IPS-18c (cell line): ENCODE data around the gene RET.

Experiments
- H3K4me3 ChIP-seq: 2 replicates; pipeline ENCODE4 v1.7.0; 2013; ENCODE audit warnings: low read depth, mild to moderate bottlenecking, low read length, moderate library complexity; ENCODE audit not compliant: insufficient read depth
- H3K9me3 ChIP-seq: one replicate; pipeline ENCODE4 v1.6.1; 2013; ENCODE audit warnings: mild to moderate bottlenecking, low read length, moderate library complexity; ENCODE audit not compliant: control insufficient read depth, insufficient read depth

The RET gene

GRCh38 chr10:43056568-43057011, 20.3 kb upstream of the RET start:
- Histone ChIP-seq H3K9me3 (no peaks in the 10 kb centered on the region), H3K4me3 (no peak overlapping the region)

GRCh38 chr10:43057231-43057711, 19.6 kb upstream of the RET start:
- Histone ChIP-seq H3K4me3 (no peak overlapping the region), H3K9me3 (no peaks in the 10 kb centered on the region)

- Histone ChIP-seq H3K4me3 (no peak overlapping the region), H3K9me3 (no peaks in the 10 kb centered on the region)
Observed at GRCh38 chr10:43057831-43058340, 19.0 kb upstream of the RET start.

- H3K9me3 ChIP-seq = no peaks in the 10 kb centered on the region
- H3K4me3 ChIP-seq = no peak overlapping the region
Observed at GRCh38 chr10:43058716-43059335, 18.0 kb upstream of the RET start.

GRCh38 chr10:43059336-43059720, 17.5 kb upstream of the RET start:
- Histone ChIP-seq H3K4me3 (no peak overlapping the region), H3K9me3 (no peaks in the 10 kb centered on the region)

GRCh38 chr10:43059828-43060227, 17.0 kb upstream of the RET start:
- Histone ChIP-seq H3K9me3 (no peaks in the 10 kb centered on the region), H3K4me3 (no peak overlapping the region)

- Histone ChIP-seq H3K9me3 (no peaks in the 10 kb centered on the region), H3K4me3 (no peak overlapping the region)
Observed at GRCh38 chr10:43060291-43060690, 16.6 kb upstream of the RET start.

- no peak overlapping the region for H3K4me3 ChIP-seq
- H3K9me3 ChIP-seq = no peaks in the 10 kb centered on the region
Observed at GRCh38 chr10:43061331-43061730, 15.5 kb upstream of the RET start.

GRCh38 chr10:43061760-43062159, 15.1 kb upstream of the RET start:
- Histone ChIP-seq H3K9me3 (no peaks in the 10 kb centered on the region), H3K4me3 (no peak overlapping the region)

GRCh38 chr10:43062402-43063160, 14.3 kb upstream of the RET start:
- Histone ChIP-seq H3K4me3 (no peak overlapping the region), H3K9me3 (no peaks in the 10 kb centered on the region)

GRCh38 chr10:43064331-43065075, 12.4 kb upstream of the RET start:
- Histone ChIP-seq H3K4me3 (no peak overlapping the region), H3K9me3 (no peaks in the 10 kb centered on the region)

- Histone ChIP-seq H3K4me3 (no peak overlapping the region), H3K9me3 (no peaks in the 10 kb centered on the region)
Observed at GRCh38 chr10:43065234-43065633, 11.6 kb upstream of the RET start.

- H3K9me3 ChIP-seq = no peaks in the 10 kb centered on the region
- H3K4me3 ChIP-seq = no peak overlapping the region
Observed at GRCh38 chr10:43065761-43066160, 11.1 kb upstream of the RET start.

- Histone ChIP-seq H3K9me3 (no peaks in the 10 kb centered on the region), H3K4me3 (no peak overlapping the region)
Observed at GRCh38 chr10:43066481-43066880, 10.4 kb upstream of the RET start.

- Histone ChIP-seq H3K4me3 (no peak overlapping the region), H3K9me3 (no peaks in the 10 kb centered on the region)
Observed at GRCh38 chr10:43067391-43068135, 9.3 kb upstream of the RET start.

- Histone ChIP-seq H3K4me3 (no peak overlapping the region), H3K9me3 (no peaks in the 10 kb centered on the region)
Observed at GRCh38 chr10:43068136-43068395, 8.8 kb upstream of the RET start.

- H3K4me3 ChIP-seq = no peak overlapping the region
- no peaks in the 10 kb centered on the region for H3K9me3 ChIP-seq
Observed at GRCh38 chr10:43068471-43069210, 8.2 kb upstream of the RET start.
